KOPT-K1 (cell line): ENCODE results near the gene COG3.

Experiments used
- H3K27ac ChIP-seq: fragments of 200-600 bp; sonication (generic); 2 replicates; pipeline ENCODE4 v1.5.1; 2016; ENCODE audit warnings: antibody characterized with exemption, mild to moderate bottlenecking, low read depth, low read length; ENCODE audit not compliant: poor library complexity, severe bottlenecking
- H3K36me3 ChIP-seq: fragments of 200-600 bp; sonication (generic); 2 replicates; pipeline ENCODE4 v1.5.1; 2017; ENCODE audit warnings: antibody characterized with exemption, mild to moderate bottlenecking, low read length, moderate library complexity; ENCODE audit not compliant: insufficient read depth
- H3K9me3 ChIP-seq: fragments of 200-600 bp; sonication (generic); 2 replicates; pipeline ENCODE4 v1.5.1; 2017; ENCODE audit warnings: antibody characterized with exemption, low read length, mild to moderate bottlenecking; ENCODE audit not compliant: insufficient read depth, poor library complexity, severe bottlenecking

The COG3 gene

GRCh38 chr13:45584816-45585215 lies 120.1 kb downstream of the COG3 start:
- Histone ChIP-seq H3K27ac (no peak overlapping the region), H3K9me3 (no peaks in the 10 kb centered on the region), H3K36me3 (no peaks in the 10 kb centered on the region)
